ENCODE measurements around the gene MED12L. TPM values are rescaled to one million over a fixed set of nuclear protein-coding genes. Genes with fewer than 3 reads are reported as not detected.
A peak's percentile ranks its signal among the peaks of the same experiment; 100 is the strongest.

The MED12L gene
- total and polyA plus RNA-seq, 5 donors = 0.25 to 1.2 (median 0.71) TPM

DNA sequence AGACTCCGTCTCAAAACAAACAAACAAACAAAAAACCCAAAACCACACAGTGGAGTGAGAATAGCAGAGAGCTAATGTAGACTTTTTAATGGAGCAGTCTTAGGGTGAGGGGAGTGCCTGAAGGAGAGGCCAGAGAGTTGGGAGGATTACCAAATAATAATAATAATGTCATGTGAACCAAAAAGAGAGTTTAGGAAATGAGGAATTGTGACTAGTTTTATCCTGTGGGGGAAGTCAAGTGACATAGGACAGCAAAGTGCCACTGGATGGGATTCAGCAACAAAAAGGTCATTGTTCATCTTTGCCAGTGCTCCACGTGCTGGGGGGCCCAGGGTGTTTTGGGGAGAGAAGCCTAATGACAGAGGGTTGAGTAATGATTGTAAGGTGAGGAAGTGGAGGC is 218.3 kb downstream of the MED12L start:
- H3K4me1 ChIP-seq (ENCODE audit: control insufficient read depth, insufficient read depth, low read length) = peaks cover 1% of the 10 kb centered on the region
- WGBS = 60% methylated on average over 2 of the region's 2 CpGs
- H3K27ac ChIP-seq (ENCODE audit: low read length) = no peak overlapping the region
- no peak for ATAC-seq
- DNase-seq = no peak
- no peak overlapping the region for H3K4me3 ChIP-seq (ENCODE audit: low read length)
- H3K27me3 ChIP-seq (ENCODE audit: control insufficient read depth, insufficient read depth) = no peaks in the 10 kb centered on the region
- intact Hi-C loops (cut with DNase I) = no loop called here
- no peaks in the 10 kb centered on the region for H3K9me3 ChIP-seq (ENCODE audit: control insufficient read depth, low read length)

- intact Hi-C loops (cut with DNase I) = no loop called here
- peaks cover 1% of the 10 kb centered on the region for H3K4me1 ChIP-seq (ENCODE audit: control insufficient read depth, insufficient read depth, low read length)
- H3K9me3 ChIP-seq (ENCODE audit: control insufficient read depth, low read length) = no peaks in the 10 kb centered on the region
- no peak overlapping the region for H3K4me3 ChIP-seq (ENCODE audit: low read length)
- H3K27me3 ChIP-seq (ENCODE audit: control insufficient read depth, insufficient read depth) = no peaks in the 10 kb centered on the region
- ATAC-seq (peak; percentile 42 to 78), DNase-seq (peak in 1 of 3 donors; percentile 27)
- no peak overlapping the region for H3K27ac ChIP-seq (ENCODE audit: low read length)
- 68% methylated on average over 7 of the region's 7 CpGs for WGBS
These were observed 219.8 kb downstream of the MED12L start for GRCh38 chr3:151305060-151305774.

- intact Hi-C loops (cut with DNase I) = no loop called here
- WGBS = 77% methylated on average over 4 of the region's 4 CpGs
- ATAC-seq (no peak), DNase-seq (no peak)
- H3K27me3 ChIP-seq (ENCODE audit: control insufficient read depth, insufficient read depth) = no peaks in the 10 kb centered on the region
- no peak overlapping the region for H3K27ac ChIP-seq (ENCODE audit: low read length)
- no peaks in the 10 kb centered on the region for H3K9me3 ChIP-seq (ENCODE audit: control insufficient read depth, low read length)
- peaks cover 1% of the 10 kb centered on the region for H3K4me1 ChIP-seq (ENCODE audit: control insufficient read depth, insufficient read depth, low read length)
- H3K4me3 ChIP-seq (ENCODE audit: low read length) = no peak overlapping the region
These were observed 220.3 kb downstream of the MED12L start for GRCh38 chr3:151305775-151306151.

DNA sequence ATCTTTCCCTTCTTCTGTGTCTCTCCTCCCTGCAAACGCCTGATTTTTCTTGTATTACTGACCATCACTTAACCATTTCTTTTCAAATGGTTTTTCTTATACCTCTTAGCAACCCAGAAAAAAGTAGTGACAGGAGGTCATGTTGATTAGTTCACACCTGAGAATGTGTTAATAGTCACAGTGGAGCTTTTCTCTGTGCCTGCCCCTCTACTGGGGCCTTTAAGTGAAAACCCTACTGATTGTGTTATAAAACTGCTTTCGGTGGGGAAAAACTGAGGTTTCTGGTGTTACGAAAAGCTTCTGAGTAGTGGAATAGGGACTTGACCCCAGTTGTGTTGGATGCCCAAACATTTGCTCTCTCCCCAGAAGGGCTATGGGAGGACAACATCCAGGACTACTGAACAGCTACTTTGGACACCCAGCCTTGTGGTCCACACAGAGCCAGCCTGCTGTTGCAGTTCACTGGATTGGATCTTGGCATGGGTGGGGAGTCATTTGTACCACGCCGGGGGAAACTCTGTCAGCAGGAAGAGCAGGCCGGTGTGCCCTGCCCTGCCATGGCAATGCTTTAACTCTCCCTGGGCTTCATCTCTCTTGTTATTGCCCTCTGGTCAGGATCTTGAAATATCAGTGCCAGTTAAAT is 220.8 kb downstream of the MED12L start:
- ATAC-seq (no peak), DNase-seq (no peak)
- H3K4me1 ChIP-seq (ENCODE audit: control insufficient read depth, insufficient read depth, low read length) = peaks cover 1% of the 10 kb centered on the region
- 89% methylated on average over 6 of the region's 6 CpGs for WGBS
- H3K27ac ChIP-seq (ENCODE audit: low read length) = no peak overlapping the region
- H3K27me3 ChIP-seq (ENCODE audit: control insufficient read depth, insufficient read depth) = no peaks in the 10 kb centered on the region
- no peaks in the 10 kb centered on the region for H3K9me3 ChIP-seq (ENCODE audit: control insufficient read depth, low read length)
- H3K4me3 ChIP-seq (ENCODE audit: low read length) = no peak overlapping the region
- intact Hi-C loops (cut with DNase I) = no loop called here

- intact Hi-C loops (cut with DNase I) = no loop called here
- DNase-seq = no peak
- Histone ChIP-seq H3K4me3 (ENCODE audit: low read length) (no peak overlapping the region), H3K27ac (ENCODE audit: low read length) (no peak overlapping the region), H3K27me3 (ENCODE audit: control insufficient read depth, insufficient read depth) (no peaks in the 10 kb centered on the region), H3K9me3 (ENCODE audit: control insufficient read depth, low read length) (no peaks in the 10 kb centered on the region), H3K4me1 (ENCODE audit: control insufficient read depth, insufficient read depth, low read length) (peaks cover 1% of the 10 kb centered on the region)
- ATAC-seq = no peak
These were observed 221.7 kb downstream of the MED12L start for GRCh38 chr3:151307131-151307530.

GRCh38 chr3:151307583-151308488 is 222.4 kb downstream of the MED12L start:
- Histone ChIP-seq H3K27ac (ENCODE audit: low read length) (no peak overlapping the region), H3K4me1 (ENCODE audit: control insufficient read depth, insufficient read depth, low read length) (peaks cover 1% of the 10 kb centered on the region), H3K27me3 (ENCODE audit: control insufficient read depth, insufficient read depth) (no peaks in the 10 kb centered on the region), H3K9me3 (ENCODE audit: control insufficient read depth, low read length) (no peaks in the 10 kb centered on the region), H3K4me3 (ENCODE audit: low read length) (no peak overlapping the region)
- WGBS = 90% methylated on average over 1 of the region's 1 CpG
- DNase-seq = no peak
- intact Hi-C loops (cut with DNase I) = no loop called here
- no peak for ATAC-seq

- intact Hi-C loops (cut with DNase I) = no loop called here
- 97% methylated on average over 2 of the region's 2 CpGs for WGBS
- Histone ChIP-seq H3K27ac (ENCODE audit: low read length) (no peak overlapping the region), H3K9me3 (ENCODE audit: control insufficient read depth, low read length) (no peaks in the 10 kb centered on the region), H3K4me3 (ENCODE audit: low read length) (no peak overlapping the region), H3K4me1 (ENCODE audit: control insufficient read depth, insufficient read depth, low read length) (peaks cover 1% of the 10 kb centered on the region), H3K27me3 (ENCODE audit: control insufficient read depth, insufficient read depth) (no peaks in the 10 kb centered on the region)
- no peak for ATAC-seq
- no peak for DNase-seq
These were observed 224.1 kb downstream of the MED12L start for GRCh38 chr3:151309566-151309965.

DNA sequence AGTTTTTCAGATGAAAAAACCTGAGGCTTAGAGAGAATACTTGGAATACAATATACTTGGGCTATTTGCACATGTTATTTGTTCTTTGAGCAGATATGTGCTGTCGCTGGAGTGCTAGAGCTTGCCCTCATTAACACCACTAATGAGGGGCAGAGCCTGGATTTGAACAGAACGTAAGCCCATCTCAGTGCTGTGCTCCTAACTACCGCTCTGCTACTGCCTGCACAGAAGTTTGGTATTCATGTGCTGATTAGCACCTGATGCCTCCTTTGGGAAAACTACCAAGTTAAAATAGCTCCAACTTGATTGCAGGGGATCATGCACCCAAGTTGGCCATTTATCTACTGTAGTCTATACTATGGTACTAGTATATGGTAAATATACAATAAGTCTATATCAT is 227.5 kb downstream of the MED12L start:
- Histone ChIP-seq H3K27me3 (ENCODE audit: control insufficient read depth, insufficient read depth) (no peaks in the 10 kb centered on the region), H3K4me1 (ENCODE audit: control insufficient read depth, insufficient read depth, low read length) (no peaks in the 10 kb centered on the region), H3K9me3 (ENCODE audit: control insufficient read depth, low read length) (no peaks in the 10 kb centered on the region), H3K4me3 (ENCODE audit: low read length) (no peak overlapping the region), H3K27ac (ENCODE audit: low read length) (no peak overlapping the region)
- ATAC-seq (no peak), DNase-seq (no peak)
- 94% methylated on average over 3 of the region's 3 CpGs for WGBS
- intact Hi-C loops (cut with DNase I) = no loop called here

DNA sequence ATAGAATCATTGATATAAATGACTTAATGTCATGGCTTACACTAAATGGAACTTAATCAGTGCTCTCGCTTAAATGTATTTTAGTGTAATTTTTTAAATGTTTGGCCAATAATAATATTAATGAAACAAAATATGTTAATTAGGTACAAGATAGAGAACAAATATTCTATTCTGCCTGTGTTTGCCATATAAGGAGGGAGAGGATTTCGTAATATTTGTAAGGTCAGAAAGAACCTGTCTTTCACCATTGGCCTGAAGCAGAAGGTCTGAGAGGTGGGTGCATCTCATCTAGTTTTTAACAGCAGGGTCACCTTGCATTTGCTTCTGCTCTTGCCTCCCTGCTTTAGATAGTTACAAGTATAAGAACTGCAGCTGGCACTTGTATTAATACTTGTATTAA is 228.7 kb downstream of the MED12L start:
- intact Hi-C loops (cut with DNase I) = no loop called here
- no peaks in the 10 kb centered on the region for H3K27me3 ChIP-seq (ENCODE audit: control insufficient read depth, insufficient read depth)
- 96% methylated on average over 2 of the region's 2 CpGs for WGBS

GRCh38 chr3:151314593-151314992 is 229.1 kb downstream of the MED12L start:
- Histone ChIP-seq H3K9me3 (ENCODE audit: control insufficient read depth, low read length) (no peaks in the 10 kb centered on the region), H3K27me3 (ENCODE audit: control insufficient read depth, insufficient read depth) (no peaks in the 10 kb centered on the region), H3K27ac (ENCODE audit: low read length) (no peak overlapping the region), H3K4me1 (ENCODE audit: control insufficient read depth, insufficient read depth, low read length) (no peaks in the 10 kb centered on the region), H3K4me3 (ENCODE audit: low read length) (no peak overlapping the region)
- DNase-seq (no peak), ATAC-seq (no peak)
- 95% methylated on average over 5 of the region's 5 CpGs for WGBS
- intact Hi-C loops (cut with DNase I) = no loop called here

More for the DNA sequence above, 228.7 kb downstream of the MED12L start:
- no peak for DNase-seq
- H3K4me3 ChIP-seq (ENCODE audit: low read length) = no peak overlapping the region
- H3K9me3 ChIP-seq (ENCODE audit: control insufficient read depth, low read length) = no peaks in the 10 kb centered on the region
- no peaks in the 10 kb centered on the region for H3K4me1 ChIP-seq (ENCODE audit: control insufficient read depth, insufficient read depth, low read length)
- no peak overlapping the region for H3K27ac ChIP-seq (ENCODE audit: low read length)
- ATAC-seq = no peak

DNA sequence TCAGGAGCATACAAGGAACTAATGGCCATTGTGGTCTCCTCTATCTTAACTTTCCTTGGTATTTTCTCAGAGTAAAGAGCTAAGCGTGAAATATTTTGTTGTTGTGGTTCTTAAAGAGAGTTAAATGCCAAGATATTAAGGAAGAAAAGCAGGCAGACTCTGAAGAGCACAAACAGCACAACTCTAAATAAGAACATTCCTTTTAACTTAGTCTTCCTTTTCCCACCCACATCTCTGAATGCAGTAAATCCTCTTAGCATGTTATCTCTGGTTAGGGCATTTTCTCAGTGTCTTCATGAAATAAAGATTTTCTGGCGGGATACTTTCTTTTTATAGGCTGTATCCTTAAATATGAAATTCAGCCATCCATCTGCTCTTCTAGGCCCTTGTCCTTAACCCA is 229.7 kb downstream of the MED12L start:
- Histone ChIP-seq H3K9me3 (ENCODE audit: control insufficient read depth, low read length) (no peaks in the 10 kb centered on the region), H3K27ac (ENCODE audit: low read length) (no peak overlapping the region), H3K4me1 (ENCODE audit: control insufficient read depth, insufficient read depth, low read length) (no peaks in the 10 kb centered on the region), H3K4me3 (ENCODE audit: low read length) (no peak overlapping the region), H3K27me3 (ENCODE audit: control insufficient read depth, insufficient read depth) (no peaks in the 10 kb centered on the region)
- intact Hi-C loops (cut with DNase I) = no loop called here
- 80% methylated on average over 2 of the region's 2 CpGs for WGBS
- ATAC-seq = no peak
- no peak for DNase-seq

Data from right cardiac atrium (tissue), 5 donors.